DND-41 (cell line): ENCODE data around the gene KCTD18.

Source experiments
- ATAC-seq: fragments of 200-7000 bp; cut with Tn5 transposase; 3 replicates; pipeline ENCODE4 v1.9.1; 2021; ENCODE audit warnings: low read depth; ENCODE audit not compliant: insufficient read depth
- DNase-seq: peaks from one replicate; pipeline ENCODE4 v3.0.0-alpha.2; 2020
- H2AFZ ChIP-seq: 2 replicates; pipeline ENCODE4 v1.6.0; 2012; ENCODE audit warnings: low read depth, low read length
- H3K27ac ChIP-seq: 2 replicates; pipeline ENCODE4 v1.5.1; 2012; ENCODE audit warnings: low read length, inconsistent platforms
- H3K27me3 ChIP-seq: fragments of 200-600 bp; sonication (generic); 2 replicates; pipeline ENCODE4 v1.6.0; 2012; ENCODE audit warnings: low read length, mild to moderate bottlenecking, inconsistent platforms; ENCODE audit not compliant: insufficient read depth, poor library complexity
- H3K36me3 ChIP-seq: 2 replicates; pipeline ENCODE4 v1.5.1; 2012; ENCODE audit warnings: low read length, inconsistent platforms; ENCODE audit not compliant: insufficient read depth
- H3K4me1 ChIP-seq: 2 replicates; pipeline ENCODE4 v1.5.1; 2012; ENCODE audit warnings: mild to moderate bottlenecking, low read length; ENCODE audit not compliant: insufficient read depth
- H3K4me2 ChIP-seq: 2 replicates; pipeline ENCODE4 v1.6.0; 2012; ENCODE audit warnings: mild to moderate bottlenecking, moderate library complexity, low read length, inconsistent platforms; ENCODE audit not compliant: insufficient read depth
- H3K4me3 ChIP-seq, 2 experiments: fragments of 200-600 bp in 1 of 2; shearing (Covaris generic) in 1 of 2; 2 replicates each; pipeline ENCODE4 v1.5.1; 2012 to 2016; ENCODE audit warnings: inconsistent platforms in 2 of 2, low read length in 2 of 2, mild to moderate bottlenecking in 2 of 2, low read depth in 1 of 2, moderate library complexity in 1 of 2
- H3K79me2 ChIP-seq: 2 replicates; pipeline ENCODE4 v1.6.0; 2012; ENCODE audit warnings: low read length, inconsistent platforms; ENCODE audit not compliant: insufficient read depth
- H3K9ac ChIP-seq: 2 replicates; pipeline ENCODE4 v1.6.0; 2012; ENCODE audit warnings: low read depth, mild to moderate bottlenecking, inconsistent platforms, low read length, moderate library complexity
- H3K9me3 ChIP-seq: 2 replicates; pipeline ENCODE4 v1.5.1; 2012; ENCODE audit warnings: low read length, moderate library complexity, mild to moderate bottlenecking, inconsistent platforms; ENCODE audit not compliant: insufficient read depth, severe bottlenecking
- H4K20me1 ChIP-seq: 2 replicates; pipeline ENCODE4 v1.6.0; 2012; ENCODE audit warnings: low read length; ENCODE audit not compliant: insufficient read depth
- EZH2 ChIP-seq: IDR thresholded peaks from 3 replicates; pipeline ENCODE4 v1.6.1; 2012; ENCODE audit warnings: borderline replicate concordance, low read depth, mild to moderate bottlenecking, moderate library complexity, low read length, inconsistent platforms; ENCODE audit not compliant: severe bottlenecking
- TF ChIP-seq, protein P1 (sequence below): IDR thresholded peaks from 2 replicates; pipeline ENCODE4 v1.5.1; 2012; ENCODE audit warnings: borderline replicate concordance, low read length, moderate library complexity, mild to moderate bottlenecking; ENCODE audit not compliant: poor library complexity, severe bottlenecking; ENCODE audit errors: extremely low read depth

The KCTD18 gene

DNA sequence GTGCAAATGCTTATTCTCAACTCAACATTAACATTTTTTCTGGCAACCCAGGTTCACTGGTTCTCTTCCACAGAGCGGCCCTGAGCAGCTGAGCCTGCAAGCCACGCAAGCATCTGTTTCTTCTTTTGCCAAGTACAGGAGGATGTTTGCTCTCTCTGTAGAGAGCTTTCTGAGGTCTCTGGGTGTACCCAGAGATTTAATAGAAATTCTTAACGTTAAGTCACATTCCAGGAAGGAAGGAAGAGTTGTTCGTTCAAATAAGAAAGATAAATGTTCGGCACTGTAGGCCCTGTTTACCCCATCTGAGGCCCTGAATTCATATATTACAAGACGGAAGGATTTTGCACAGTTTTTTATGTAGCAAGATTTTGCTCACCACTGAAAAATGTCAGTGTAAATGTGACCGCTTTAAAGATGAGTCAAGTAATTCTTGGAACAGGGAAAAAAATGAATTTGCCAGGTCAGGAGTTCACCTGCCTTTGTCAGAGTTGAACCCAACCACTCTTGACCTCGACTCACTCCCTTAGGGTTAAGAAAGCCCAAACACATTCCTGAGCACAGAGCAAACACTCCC, 30.1 kb downstream of the KCTD18 start:
- no peaks in the 10 kb centered on the region for H3K36me3 ChIP-seq
- TF ChIP-seq, protein P1, sequence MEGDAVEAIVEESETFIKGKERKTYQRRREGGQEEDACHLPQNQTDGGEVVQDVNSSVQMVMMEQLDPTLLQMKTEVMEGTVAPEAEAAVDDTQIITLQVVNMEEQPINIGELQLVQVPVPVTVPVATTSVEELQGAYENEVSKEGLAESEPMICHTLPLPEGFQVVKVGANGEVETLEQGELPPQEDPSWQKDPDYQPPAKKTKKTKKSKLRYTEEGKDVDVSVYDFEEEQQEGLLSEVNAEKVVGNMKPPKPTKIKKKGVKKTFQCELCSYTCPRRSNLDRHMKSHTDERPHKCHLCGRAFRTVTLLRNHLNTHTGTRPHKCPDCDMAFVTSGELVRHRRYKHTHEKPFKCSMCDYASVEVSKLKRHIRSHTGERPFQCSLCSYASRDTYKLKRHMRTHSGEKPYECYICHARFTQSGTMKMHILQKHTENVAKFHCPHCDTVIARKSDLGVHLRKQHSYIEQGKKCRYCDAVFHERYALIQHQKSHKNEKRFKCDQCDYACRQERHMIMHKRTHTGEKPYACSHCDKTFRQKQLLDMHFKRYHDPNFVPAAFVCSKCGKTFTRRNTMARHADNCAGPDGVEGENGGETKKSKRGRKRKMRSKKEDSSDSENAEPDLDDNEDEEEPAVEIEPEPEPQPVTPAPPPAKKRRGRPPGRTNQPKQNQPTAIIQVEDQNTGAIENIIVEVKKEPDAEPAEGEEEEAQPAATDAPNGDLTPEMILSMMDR = no peak
- TF ChIP-seq EZH2 = no peak
- no peak overlapping the region for H3K4me2 ChIP-seq
- no peak for ATAC-seq
- DNase-seq = no peak
- H3K4me1 ChIP-seq = no peaks in the 10 kb centered on the region
- no peak overlapping the region for H2AFZ ChIP-seq
- H3K27me3 ChIP-seq = peaks cover 2% of the 10 kb centered on the region
- no peak overlapping the region for H3K27ac ChIP-seq
- H4K20me1 ChIP-seq = no peaks in the 10 kb centered on the region
- no peak overlapping the region for H3K9ac ChIP-seq
- no peak overlapping the region for H3K4me3 ChIP-seq
- H3K9me3 ChIP-seq = no peaks in the 10 kb centered on the region
- no peaks in the 10 kb centered on the region for H3K79me2 ChIP-seq

DNA sequence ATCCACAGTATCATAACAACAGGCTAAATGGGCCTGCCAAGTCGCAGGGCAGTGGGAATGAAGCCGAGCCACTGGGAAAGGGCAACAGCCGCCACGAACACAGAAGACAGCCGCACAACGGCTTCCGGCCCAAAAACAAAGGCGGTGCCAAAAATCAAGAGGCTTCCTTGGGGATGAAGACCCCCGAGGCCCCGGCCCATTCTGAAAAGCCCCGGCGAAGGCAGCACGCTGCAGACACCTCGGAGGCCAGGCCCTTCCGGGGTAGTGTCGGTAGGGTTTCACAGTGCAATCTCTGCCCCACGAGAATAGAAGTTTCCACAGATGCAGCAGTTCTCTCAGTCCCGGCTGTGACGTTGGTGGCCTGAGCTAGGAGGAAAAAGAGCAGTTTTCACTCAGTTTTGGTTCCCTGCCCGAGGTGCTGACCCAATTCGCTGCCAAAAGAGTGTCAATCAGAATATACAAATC, 32.2 kb downstream of the KCTD18 start:
- no peaks in the 10 kb centered on the region for H3K36me3 ChIP-seq
- no peak overlapping the region for H3K9ac ChIP-seq
- no peak overlapping the region for H2AFZ ChIP-seq
- H4K20me1 ChIP-seq = no peaks in the 10 kb centered on the region
- H3K27me3 ChIP-seq = peaks cover 4% of the 10 kb centered on the region
- ATAC-seq (no peak), DNase-seq (no peak)
- no peaks in the 10 kb centered on the region for H3K9me3 ChIP-seq
- no peak overlapping the region for H3K4me2 ChIP-seq
- no peaks in the 10 kb centered on the region for H3K4me1 ChIP-seq
- H3K79me2 ChIP-seq = no peaks in the 10 kb centered on the region
- TF ChIP-seq, protein P1 = no peak
- no peak for TF ChIP-seq EZH2
- H3K4me3 ChIP-seq = no peak overlapping the region
- no peak overlapping the region for H3K27ac ChIP-seq

DNA sequence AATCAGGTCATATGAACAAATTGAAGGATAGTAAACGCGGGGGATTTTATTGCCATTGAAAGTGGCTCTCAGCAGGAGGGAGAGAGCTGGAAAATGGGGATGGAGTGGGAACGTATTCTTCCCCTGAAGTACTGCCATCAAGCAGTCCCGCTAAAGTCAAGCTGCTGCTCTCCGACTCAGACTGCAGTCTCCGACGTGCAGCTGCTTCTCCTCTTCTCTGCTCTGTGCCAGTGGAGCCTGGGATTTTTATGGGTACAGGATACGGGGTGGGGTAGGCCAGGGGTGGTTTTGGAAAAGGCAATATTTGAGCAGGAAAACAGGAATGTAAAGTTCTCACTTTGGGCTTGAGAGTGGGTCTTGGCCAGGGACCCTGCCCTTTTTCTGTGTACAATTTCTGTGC, 33.0 kb downstream of the KCTD18 start:
- Histone ChIP-seq H2AFZ (no peak overlapping the region), H3K27ac (no peak overlapping the region), H3K9ac (no peak overlapping the region), H3K4me1 (no peaks in the 10 kb centered on the region), H3K4me2 (no peak overlapping the region), H3K27me3 (peaks cover 4% of the 10 kb centered on the region), H3K79me2 (no peaks in the 10 kb centered on the region), H4K20me1 (no peaks in the 10 kb centered on the region), H3K36me3 (no peaks in the 10 kb centered on the region), H3K4me3 (no peak overlapping the region), H3K9me3 (no peaks in the 10 kb centered on the region)
- ATAC-seq = no peak
- no peak for DNase-seq
- TF ChIP-seq, protein P1 = no peak
- TF ChIP-seq EZH2 = no peak

DNA sequence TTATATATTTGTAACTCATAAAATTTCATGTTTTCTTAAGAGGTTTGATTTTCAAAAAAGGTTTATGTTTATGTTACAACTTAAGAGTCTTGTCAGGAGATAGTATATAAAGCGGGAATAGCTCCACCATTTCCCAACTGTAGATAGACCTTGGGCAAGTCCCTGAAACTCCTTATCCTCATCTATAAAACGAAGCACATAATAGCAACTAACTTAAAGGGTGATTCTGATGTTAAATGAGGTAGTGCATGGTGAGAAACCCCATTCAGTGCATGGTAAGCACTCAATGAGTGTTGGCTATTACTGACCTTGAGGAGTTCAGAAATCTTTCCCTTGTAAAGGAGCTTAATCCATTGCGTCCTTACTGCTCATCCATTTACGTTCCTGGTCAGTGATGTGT, 34.1 kb downstream of the KCTD18 start:
- H3K27me3 ChIP-seq = peaks cover 4% of the 10 kb centered on the region
- H3K4me3 ChIP-seq = no peak overlapping the region
- no peaks in the 10 kb centered on the region for H3K79me2 ChIP-seq
- ATAC-seq = no peak
- no peak overlapping the region for H3K4me2 ChIP-seq
- no peaks in the 10 kb centered on the region for H3K36me3 ChIP-seq
- no peak overlapping the region for H3K27ac ChIP-seq
- no peaks in the 10 kb centered on the region for H3K9me3 ChIP-seq
- H3K4me1 ChIP-seq = no peaks in the 10 kb centered on the region
- TF ChIP-seq, protein P1 = no peak
- no peak for TF ChIP-seq EZH2
- no peak overlapping the region for H2AFZ ChIP-seq
- DNase-seq = no peak
- no peak overlapping the region for H3K9ac ChIP-seq
- no peaks in the 10 kb centered on the region for H4K20me1 ChIP-seq
